ENCODE results near the gene PRDM16.

PRDM16 gene

GRCh38 chr1:3069491-3070308 lies 697 bp downstream of the PRDM16 start:
- Histone ChIP-seq H4K20me1 (ENCODE audit: insufficient read depth, low read length, poor library complexity, severe bottlenecking) (peaks cover 29% of the 10 kb centered on the region), H2AFZ (ENCODE audit: low read length) (peak overlapping the region; percentile 80), H3F3A (ENCODE audit: low read depth) (no peaks in the 10 kb centered on the region), H3K27me3 (ENCODE audit: insufficient read depth, low read length, poor library complexity, severe bottlenecking) (no peaks in the 10 kb centered on the region), H3K9me2 (replicated peaks; ENCODE audit: low read depth, low read length) (no peaks in the 10 kb centered on the region), H3K4me3 (ENCODE audit: low read length, poor library complexity, severe bottlenecking) (peak overlapping the region; percentile 92), H3K4me1 (ENCODE audit: insufficient read depth, low read length, poor library complexity, severe bottlenecking) (peaks cover 28% of the 10 kb centered on the region), H3K4me2 (ENCODE audit: low read depth, low read length, poor library complexity, severe bottlenecking) (peak overlapping the region; percentile 66), H3K79me2 (ENCODE audit: insufficient read depth, low read length) (peaks cover 83% of the 10 kb centered on the region), H3K9me3 (ENCODE audit: insufficient read depth, low read depth, low read length) (no peaks in the 10 kb centered on the region), H3K36me3 (ENCODE audit: insufficient read depth, low read length) (no peaks in the 10 kb centered on the region), H3K9ac (ENCODE audit: low read depth, low read length, poor library complexity, severe bottlenecking) (peak overlapping the region; percentile 89)
- TF ChIP-seq, protein P1, sequence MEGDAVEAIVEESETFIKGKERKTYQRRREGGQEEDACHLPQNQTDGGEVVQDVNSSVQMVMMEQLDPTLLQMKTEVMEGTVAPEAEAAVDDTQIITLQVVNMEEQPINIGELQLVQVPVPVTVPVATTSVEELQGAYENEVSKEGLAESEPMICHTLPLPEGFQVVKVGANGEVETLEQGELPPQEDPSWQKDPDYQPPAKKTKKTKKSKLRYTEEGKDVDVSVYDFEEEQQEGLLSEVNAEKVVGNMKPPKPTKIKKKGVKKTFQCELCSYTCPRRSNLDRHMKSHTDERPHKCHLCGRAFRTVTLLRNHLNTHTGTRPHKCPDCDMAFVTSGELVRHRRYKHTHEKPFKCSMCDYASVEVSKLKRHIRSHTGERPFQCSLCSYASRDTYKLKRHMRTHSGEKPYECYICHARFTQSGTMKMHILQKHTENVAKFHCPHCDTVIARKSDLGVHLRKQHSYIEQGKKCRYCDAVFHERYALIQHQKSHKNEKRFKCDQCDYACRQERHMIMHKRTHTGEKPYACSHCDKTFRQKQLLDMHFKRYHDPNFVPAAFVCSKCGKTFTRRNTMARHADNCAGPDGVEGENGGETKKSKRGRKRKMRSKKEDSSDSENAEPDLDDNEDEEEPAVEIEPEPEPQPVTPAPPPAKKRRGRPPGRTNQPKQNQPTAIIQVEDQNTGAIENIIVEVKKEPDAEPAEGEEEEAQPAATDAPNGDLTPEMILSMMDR (conservative IDR thresholded peaks at IDR 0.05; ENCODE audit: low read length): peak; percentile 54
- no peak for TF ChIP-seq EZH2phosphoT487 (IDR thresholded peaks at IDR 0.05; ENCODE audit: borderline replicate concordance)

- peaks cover 28% of the 10 kb centered on the region for H3K4me1 ChIP-seq (ENCODE audit: insufficient read depth, low read length, poor library complexity, severe bottlenecking)
- peak overlapping the region; percentile 89 for H3K9ac ChIP-seq (ENCODE audit: low read depth, low read length, poor library complexity, severe bottlenecking)
- H3K36me3 ChIP-seq (ENCODE audit: insufficient read depth, low read length): no peaks in the 10 kb centered on the region
- no peak overlapping the region for H2AFZ ChIP-seq (ENCODE audit: low read length)
- peak overlapping the region; percentile 92 for H3K4me3 ChIP-seq (ENCODE audit: low read length, poor library complexity, severe bottlenecking)
- H3K9me3 ChIP-seq (ENCODE audit: insufficient read depth, low read depth, low read length): no peaks in the 10 kb centered on the region
- no peaks in the 10 kb centered on the region for H3F3A ChIP-seq (ENCODE audit: low read depth)
- peaks cover 33% of the 10 kb centered on the region for H4K20me1 ChIP-seq (ENCODE audit: insufficient read depth, low read length, poor library complexity, severe bottlenecking)
- no peaks in the 10 kb centered on the region for H3K27me3 ChIP-seq (ENCODE audit: insufficient read depth, low read length, poor library complexity, severe bottlenecking)
- H3K9me2 ChIP-seq (replicated peaks; ENCODE audit: low read depth, low read length): no peaks in the 10 kb centered on the region
- H3K4me2 ChIP-seq (ENCODE audit: low read depth, low read length, poor library complexity, severe bottlenecking): peak overlapping the region; percentile 71
- TF ChIP-seq, protein P1 (conservative IDR thresholded peaks at IDR 0.05; ENCODE audit: low read length): no peak
- no peak for TF ChIP-seq EZH2phosphoT487 (IDR thresholded peaks at IDR 0.05; ENCODE audit: borderline replicate concordance)
- H3K79me2 ChIP-seq (ENCODE audit: insufficient read depth, low read length): peaks cover 84% of the 10 kb centered on the region
Observed at GRCh38 chr1:3070309-3070643, 1.3 kb downstream of the PRDM16 start.

GRCh38 chr1:3070644-3071564 lies 1.9 kb downstream of the PRDM16 start:
- Histone ChIP-seq H4K20me1 (ENCODE audit: insufficient read depth, low read length, poor library complexity, severe bottlenecking) (peaks cover 36% of the 10 kb centered on the region), H3K9me3 (ENCODE audit: insufficient read depth, low read depth, low read length) (no peaks in the 10 kb centered on the region), H2AFZ (ENCODE audit: low read length) (no peak overlapping the region), H3K4me1 (ENCODE audit: insufficient read depth, low read length, poor library complexity, severe bottlenecking) (peaks cover 24% of the 10 kb centered on the region), H3K79me2 (ENCODE audit: insufficient read depth, low read length) (peaks cover 84% of the 10 kb centered on the region), H3K36me3 (ENCODE audit: insufficient read depth, low read length) (no peaks in the 10 kb centered on the region), H3K27me3 (ENCODE audit: insufficient read depth, low read length, poor library complexity, severe bottlenecking) (no peaks in the 10 kb centered on the region), H3F3A (ENCODE audit: low read depth) (no peaks in the 10 kb centered on the region), H3K4me3 (ENCODE audit: low read length, poor library complexity, severe bottlenecking) (peak overlapping the region; percentile 73), H3K4me2 (ENCODE audit: low read depth, low read length, poor library complexity, severe bottlenecking) (peak overlapping the region; percentile 71), H3K9me2 (replicated peaks; ENCODE audit: low read depth, low read length) (no peaks in the 10 kb centered on the region), H3K9ac (ENCODE audit: low read depth, low read length, poor library complexity, severe bottlenecking) (peak overlapping the region; percentile 80)
- TF ChIP-seq, protein P1 (conservative IDR thresholded peaks at IDR 0.05; ENCODE audit: low read length): no peak
- no peak for TF ChIP-seq EZH2phosphoT487 (IDR thresholded peaks at IDR 0.05; ENCODE audit: borderline replicate concordance)
